GM13976 (cell line): ENCODE data around the gene RPH3AL.
"Not testable (repeated sequence)": the region's sequence is repeated elsewhere in the genome, so short reads cannot be mapped to it uniquely, and the experiment has no call there.

Experiments used
- DNase-seq: peaks from one replicate; pipeline ENCODE4 v3.0.0; 2012; ENCODE audit warnings: low spot score
- CTCF ChIP-seq: IDR thresholded peaks from 2 replicates; pipeline ENCODE4 v1.5.1; 2012; ENCODE audit warnings: borderline replicate concordance, mild to moderate bottlenecking; ENCODE audit not compliant: insufficient read depth; ENCODE audit errors: extremely low read depth, missing control alignments, control extremely low read depth
- in situ Hi-C: fragments of 300-500 bp; cut with MboI; formaldehyde crosslinking; loops from one replicate; pipeline ENCODE4 v1.12.0; 2022; ENCODE audit warnings: low sequenced_read_pairs, mixed read lengths, inconsistent platforms; ENCODE audit not compliant: unreplicated experiment

RPH3AL gene

GRCh38 chr17:237406-237955, 115.1 kb downstream of the RPH3AL start:
- no peak for DNase-seq
- in situ Hi-C loops, result no loop called here
- TF ChIP-seq CTCF, result no peak

- TF ChIP-seq CTCF, result no peak
- in situ Hi-C loops, result no loop called here
Measured at GRCh38 chr17:236641-237405, 115.8 kb downstream of the RPH3AL start.

GRCh38 chr17:235831-236640, 116.6 kb downstream of the RPH3AL start:
- TF ChIP-seq CTCF, result no peak
- in situ Hi-C loops, result no loop called here
- DNase-seq, result no peak

More at GRCh38 chr17:236641-237405, 115.8 kb downstream of the RPH3AL start:
- no peak for DNase-seq

GRCh38 chr17:234994-235830, 117.4 kb downstream of the RPH3AL start:
- DNase-seq, in situ Hi-C loops: not testable (repeated sequence)

- DNase-seq, in situ Hi-C loops: not testable (repeated sequence)
Measured at GRCh38 chr17:234163-234993, 118.2 kb downstream of the RPH3AL start.

GRCh38 chr17:233473-233941, 119.1 kb downstream of the RPH3AL start:
- peak; percentile 52 for DNase-seq
- no peak for TF ChIP-seq CTCF
- in situ Hi-C loops, result no loop called here
